Testis (tissue), 2 donors: Measurements from ENCODE around the gene SEMA3G.

Source experiments
- POLR2A ChIP-seq: fragments of 450-650 bp; IDR thresholded peaks from one replicate; pipeline ENCODE4 v1.6.1; 2017; ENCODE audit warnings: antibody characterized with exemption, mild to moderate bottlenecking, moderate library complexity
- TF ChIP-seq, protein P1 (sequence below), 3 experiments: fragments of 450-650 bp in 2 of 3; fragments of 200-600 bp in 1 of 3; sonication (generic) in 1 of 3; IDR thresholded peaks; one replicate each; pipeline ENCODE4 v1.5.1; 2016 to 2019; ENCODE audit warnings: antibody characterized with exemption in 3 of 3, mild to moderate bottlenecking in 2 of 3, moderate library complexity in 1 of 3

DNA sequence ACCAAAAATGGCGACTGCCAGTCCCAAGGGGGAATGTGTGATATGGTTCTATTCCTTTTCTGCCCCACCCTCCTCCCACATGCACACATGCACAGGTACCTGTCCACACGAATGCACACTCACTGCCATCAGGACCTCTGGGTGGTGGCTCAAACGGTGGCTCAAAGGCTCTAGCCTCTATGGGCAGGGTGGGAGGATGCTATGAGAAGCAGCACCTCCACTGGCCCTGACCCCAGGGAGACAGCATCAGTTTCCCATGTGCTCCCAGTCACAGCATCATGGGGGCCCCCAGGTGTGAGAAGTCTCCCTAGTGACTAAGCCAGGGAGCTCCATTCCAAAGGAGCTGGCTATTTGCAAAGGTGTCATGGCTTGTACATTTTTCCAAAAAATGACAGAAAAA is 15.9 kb downstream of the SEMA3G start:
- TF ChIP-seq, protein P1, sequence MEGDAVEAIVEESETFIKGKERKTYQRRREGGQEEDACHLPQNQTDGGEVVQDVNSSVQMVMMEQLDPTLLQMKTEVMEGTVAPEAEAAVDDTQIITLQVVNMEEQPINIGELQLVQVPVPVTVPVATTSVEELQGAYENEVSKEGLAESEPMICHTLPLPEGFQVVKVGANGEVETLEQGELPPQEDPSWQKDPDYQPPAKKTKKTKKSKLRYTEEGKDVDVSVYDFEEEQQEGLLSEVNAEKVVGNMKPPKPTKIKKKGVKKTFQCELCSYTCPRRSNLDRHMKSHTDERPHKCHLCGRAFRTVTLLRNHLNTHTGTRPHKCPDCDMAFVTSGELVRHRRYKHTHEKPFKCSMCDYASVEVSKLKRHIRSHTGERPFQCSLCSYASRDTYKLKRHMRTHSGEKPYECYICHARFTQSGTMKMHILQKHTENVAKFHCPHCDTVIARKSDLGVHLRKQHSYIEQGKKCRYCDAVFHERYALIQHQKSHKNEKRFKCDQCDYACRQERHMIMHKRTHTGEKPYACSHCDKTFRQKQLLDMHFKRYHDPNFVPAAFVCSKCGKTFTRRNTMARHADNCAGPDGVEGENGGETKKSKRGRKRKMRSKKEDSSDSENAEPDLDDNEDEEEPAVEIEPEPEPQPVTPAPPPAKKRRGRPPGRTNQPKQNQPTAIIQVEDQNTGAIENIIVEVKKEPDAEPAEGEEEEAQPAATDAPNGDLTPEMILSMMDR (IDR thresholded peaks at IDR 0.05) = no peak
- no peak for TF ChIP-seq POLR2A
